ENCODE results near the gene PPP1R11.
A peak's percentile ranks its signal among the peaks of the same experiment; 100 is the strongest.

PPP1R11 gene

DNA sequence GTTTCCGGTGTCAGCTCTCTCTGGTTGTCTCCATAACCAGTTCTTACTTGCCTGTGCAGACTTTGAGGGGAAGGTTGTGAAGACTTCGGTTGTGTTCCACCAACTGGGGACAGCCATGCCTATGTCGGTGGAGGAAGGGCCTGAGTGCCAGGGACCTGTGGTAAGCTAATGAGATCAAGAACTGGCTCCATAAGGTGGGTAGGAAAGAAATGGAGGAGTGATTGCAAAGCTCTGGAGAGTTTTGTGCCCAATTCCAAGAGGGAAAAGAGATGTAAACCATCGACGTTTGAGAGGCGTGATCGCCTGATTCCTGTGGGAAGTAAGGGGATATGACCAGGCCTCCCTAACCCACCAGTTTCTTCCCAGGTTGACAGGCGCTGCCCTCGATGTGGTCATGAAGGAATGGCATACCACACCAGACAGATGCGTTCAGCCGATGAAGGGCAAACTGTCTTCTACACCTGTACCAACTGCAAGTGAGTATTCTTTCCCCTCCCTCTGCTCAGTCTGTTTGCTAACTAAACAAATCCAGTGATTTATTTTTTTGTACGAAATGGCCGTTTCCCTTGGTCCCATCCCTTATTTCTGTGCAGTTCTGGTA is 5.0 kb upstream of the PPP1R11 start:
- peak; percentile 13 for DNase-seq (ENCODE audit: low read depth)

DNA sequence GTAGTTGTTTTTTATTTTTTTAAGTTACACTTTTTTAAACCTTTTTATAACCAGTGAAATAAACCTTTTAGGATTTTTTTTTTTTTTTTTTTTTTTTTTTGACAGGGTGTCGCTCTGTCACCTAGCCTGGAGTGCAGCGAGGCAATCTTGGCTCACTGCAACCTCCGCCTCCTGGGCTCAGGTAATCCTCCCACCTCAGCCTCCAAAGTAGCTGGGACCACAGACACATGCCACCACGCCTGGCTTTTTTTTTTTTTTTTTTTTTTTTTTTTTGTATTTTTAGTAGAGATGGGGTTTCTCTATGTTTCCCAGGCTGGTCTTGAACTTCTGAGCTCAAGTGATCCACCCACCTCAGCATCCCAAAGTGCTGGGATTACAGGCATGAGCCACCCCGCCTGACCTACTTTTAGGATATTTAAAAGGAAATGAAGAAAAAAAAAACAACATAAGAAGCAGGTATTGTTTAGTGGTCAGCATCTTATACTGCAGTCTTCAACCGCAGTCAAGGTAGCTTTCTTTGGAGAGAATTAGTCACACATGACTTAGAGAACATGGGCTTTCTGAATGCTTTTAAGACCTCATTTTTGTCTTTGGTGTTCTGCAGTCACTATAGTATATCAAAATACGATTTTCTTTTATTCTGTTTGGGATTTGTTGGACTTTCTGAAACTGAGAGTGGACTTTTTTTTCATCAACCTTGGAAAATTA is 4.4 kb upstream of the PPP1R11 start:
- DNase-seq (ENCODE audit: low read depth), result no peak

DNA sequence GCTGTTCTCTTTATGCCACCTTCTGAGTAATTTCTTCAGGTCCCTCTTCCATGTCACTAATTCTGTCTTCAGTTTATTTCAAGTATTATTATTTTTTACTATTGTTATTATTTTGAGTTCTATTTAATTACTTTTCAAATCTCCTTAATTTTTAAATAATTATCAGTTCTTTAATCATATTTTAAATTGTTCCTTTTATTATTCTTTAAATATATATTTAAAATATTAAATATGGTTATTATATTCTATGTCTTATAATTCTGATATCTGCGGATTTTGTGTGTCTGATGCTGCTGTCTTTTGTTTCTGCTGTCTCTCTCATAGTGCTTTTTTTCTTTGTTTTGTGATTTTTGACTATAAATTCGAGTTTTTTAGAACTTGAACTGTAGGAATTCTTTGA is 3.7 kb upstream of the PPP1R11 start:
- no peak for DNase-seq (ENCODE audit: low read depth)

- DNase-seq (ENCODE audit: low read depth), result no peak
These were observed 916 bp upstream of the PPP1R11 start for GRCh38 chr6:30066082-30066481.

DNA sequence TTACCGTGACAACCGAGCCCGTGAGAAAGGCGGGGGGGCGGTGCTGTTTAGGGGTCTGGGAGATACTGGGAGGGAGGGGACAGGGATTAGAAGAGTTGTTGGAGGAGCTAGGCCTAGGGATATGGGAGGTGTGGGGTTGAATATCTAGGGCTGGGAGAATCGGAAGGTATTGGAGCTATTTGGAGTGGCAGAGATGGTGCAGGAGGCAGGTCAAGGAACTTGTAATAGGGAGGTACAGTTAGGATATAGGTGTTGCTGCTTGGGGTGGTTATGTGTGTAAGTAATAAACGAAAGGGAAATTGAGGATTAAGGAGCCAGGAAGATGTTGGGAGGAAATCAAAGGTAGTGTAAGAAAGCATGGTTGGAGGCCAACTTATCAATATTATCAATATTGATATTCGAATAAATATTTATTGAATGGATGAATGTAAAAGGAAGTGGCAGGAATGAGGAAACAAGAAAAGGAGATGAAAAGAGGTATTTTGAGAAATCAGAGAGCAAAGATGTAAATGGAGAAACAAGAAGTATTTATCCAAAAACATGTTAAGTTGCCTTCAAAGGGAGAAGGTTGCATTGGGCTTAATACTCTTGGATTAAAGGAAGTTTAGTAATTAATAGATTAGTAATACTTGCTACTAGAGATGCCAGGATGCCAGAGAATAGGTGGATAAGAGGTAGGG is 602 bp downstream of the PPP1R11 start:
- DNase-seq (ENCODE audit: low read depth), result no peak

- no peak for DNase-seq (ENCODE audit: low read depth)
These were observed 4.3 kb downstream of the PPP1R11 start for GRCh38 chr6:30071081-30071818.

DNA sequence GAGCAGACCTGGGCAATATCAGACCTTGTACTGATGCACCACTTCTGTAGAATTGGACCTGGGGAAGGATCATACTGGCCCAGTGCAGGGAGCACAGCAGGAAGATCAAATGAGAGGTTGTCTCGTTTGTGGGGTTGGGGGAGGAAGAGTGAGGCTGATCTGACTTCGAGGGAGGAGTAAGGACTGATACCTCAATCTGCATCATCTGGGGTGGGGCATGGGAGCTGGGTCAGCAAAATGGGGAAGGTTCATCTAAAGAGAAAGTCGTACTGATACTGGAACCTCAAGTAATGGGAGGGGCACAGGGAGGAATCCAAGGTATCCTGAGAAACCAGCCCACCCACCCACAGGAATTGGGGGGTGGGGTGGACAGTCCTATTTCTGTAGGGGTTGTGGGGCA is 4.9 kb downstream of the PPP1R11 start:
- no peak for DNase-seq (ENCODE audit: low read depth)

DNA sequence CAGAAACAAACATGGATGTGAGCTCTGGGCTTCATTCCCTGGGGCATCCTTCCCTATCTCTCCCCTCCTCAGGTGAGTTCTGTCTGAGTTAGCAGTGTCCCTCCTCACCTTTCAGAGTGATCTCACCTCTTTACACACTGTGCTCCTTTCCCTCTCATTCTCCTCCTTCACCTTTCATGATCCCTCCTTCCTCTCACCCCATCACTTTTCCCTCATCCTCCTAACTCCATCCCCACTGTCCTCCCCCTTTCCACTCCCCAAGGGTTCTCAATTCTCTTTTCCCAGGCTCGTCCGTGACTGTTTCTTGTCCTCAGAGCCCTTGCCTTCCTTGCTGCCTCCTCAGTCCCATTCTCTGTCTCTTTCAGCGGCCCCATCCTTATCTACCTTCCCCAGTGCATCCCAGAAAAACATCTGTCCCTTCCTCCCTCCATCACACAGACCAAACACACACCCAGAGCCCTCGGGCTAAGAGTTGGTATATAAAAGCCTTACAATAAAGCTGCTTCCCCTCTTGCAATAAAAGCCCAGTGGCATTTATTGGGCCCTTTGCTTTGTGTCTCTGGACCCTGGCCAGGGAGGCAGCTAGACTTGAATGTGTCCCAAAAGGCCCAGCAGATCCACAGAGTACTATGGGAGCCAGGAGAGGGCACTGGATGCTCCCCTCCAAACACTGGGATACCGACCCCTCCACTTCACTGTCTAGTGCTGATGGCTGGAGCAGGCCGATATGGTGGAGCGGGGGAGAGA is 6.7 kb downstream of the PPP1R11 start:
- no peak for DNase-seq (ENCODE audit: low read depth)

GRCh38 chr6:30074331-30075093 is 7.5 kb downstream of the PPP1R11 start:
- DNase-seq (ENCODE audit: low read depth), result no peak

GRCh38 chr6:30075094-30075789 is 8.2 kb downstream of the PPP1R11 start, which contains the start of gene RNF39:
TSS of gene RNF39 (minus strand) at chr6:30075769. CDS start at chr6:30075585, 184 bp downstream.
- no peak for DNase-seq (ENCODE audit: low read depth)

DNA sequence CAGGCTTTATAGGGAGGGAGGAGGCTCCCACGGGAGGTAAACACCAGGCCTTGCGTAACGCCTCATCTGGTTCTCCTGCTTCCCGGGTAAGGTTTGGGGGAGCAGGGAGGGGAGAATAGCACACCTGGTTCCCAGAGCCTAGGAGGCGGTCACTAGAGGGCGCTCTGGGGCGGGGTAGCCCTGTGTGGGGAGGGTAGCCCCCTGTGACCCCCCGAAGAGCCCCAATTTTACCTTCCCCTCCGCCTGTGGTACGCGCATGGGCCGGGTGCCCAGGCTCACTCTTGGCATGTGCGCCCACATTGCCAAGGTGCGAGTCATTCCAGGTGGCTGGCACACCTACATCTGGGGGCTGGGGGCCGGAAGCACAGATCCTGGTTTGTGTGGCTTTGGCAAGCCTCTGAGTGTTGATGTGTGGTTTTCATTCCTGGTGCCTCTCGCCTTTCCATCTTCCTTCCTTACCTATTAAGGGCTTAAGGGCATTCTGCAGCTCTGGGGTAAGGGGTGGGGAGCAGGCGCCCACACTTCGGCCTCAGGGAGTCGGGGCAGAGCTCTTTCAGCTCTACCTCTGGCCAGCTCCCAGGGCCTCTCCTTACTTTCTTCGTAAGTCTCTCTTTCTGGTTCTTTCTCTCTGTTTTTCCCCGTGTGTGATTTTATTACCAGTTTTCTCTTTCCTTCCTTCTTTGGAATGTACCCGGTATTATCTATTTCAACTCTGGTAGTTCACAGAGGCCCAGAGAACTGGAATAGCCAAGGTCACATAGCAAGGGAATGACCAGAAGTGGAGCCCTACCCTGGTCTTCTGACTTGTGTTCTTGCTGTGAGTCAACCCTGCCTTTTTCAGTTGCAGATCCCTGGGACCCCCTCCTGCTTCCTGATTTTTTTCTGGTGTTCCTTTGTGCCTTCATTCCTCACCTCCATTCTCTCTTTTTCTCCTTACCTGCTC is 9.1 kb downstream of the PPP1R11 start:
- no peak for DNase-seq (ENCODE audit: low read depth)

DNA sequence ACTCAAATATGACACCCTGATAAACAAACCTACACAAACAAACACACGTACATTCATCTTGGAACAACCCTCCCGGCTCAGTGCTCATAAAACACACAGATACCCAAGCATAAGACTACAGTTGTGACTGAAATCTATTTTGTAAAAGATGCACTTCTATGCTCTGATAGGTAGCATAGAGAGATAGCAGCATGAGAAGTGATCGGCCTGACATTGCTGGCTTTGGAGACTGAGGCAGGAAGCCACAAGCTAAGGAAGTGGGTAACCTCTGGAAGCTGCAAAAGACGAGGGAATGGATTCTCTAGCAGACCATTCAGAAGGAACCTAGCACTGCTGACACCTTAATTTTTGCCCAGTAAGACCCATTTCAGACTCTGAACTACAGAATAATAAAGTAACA is 10.2 kb downstream of the PPP1R11 start:
- no peak for DNase-seq (ENCODE audit: low read depth)

DNA sequence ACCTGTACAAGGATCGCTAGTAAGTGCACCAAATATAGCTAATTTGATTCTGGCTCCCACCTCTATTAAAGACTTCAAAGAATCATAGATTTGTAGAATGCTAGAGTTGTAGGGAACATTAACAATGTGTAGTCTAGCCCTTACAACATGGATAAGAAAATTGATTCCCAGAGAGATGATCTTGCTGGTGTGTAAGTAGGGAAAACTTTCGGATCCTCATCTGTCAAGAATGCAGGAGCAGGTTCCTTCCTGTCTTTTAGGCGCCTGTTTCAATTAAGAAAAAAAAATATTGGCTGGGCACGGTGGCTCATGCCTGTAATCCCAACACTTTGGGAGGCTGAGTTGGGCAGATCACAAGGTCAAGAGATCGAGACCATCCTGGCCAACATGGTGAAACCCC is 20.9 kb downstream of the PPP1R11 start:
- DNase-seq (ENCODE audit: low read depth), result no peak

GRCh38 chr6:30091577-30092381 is 24.8 kb downstream of the PPP1R11 start:
- no peak for DNase-seq (ENCODE audit: low read depth)

DNA sequence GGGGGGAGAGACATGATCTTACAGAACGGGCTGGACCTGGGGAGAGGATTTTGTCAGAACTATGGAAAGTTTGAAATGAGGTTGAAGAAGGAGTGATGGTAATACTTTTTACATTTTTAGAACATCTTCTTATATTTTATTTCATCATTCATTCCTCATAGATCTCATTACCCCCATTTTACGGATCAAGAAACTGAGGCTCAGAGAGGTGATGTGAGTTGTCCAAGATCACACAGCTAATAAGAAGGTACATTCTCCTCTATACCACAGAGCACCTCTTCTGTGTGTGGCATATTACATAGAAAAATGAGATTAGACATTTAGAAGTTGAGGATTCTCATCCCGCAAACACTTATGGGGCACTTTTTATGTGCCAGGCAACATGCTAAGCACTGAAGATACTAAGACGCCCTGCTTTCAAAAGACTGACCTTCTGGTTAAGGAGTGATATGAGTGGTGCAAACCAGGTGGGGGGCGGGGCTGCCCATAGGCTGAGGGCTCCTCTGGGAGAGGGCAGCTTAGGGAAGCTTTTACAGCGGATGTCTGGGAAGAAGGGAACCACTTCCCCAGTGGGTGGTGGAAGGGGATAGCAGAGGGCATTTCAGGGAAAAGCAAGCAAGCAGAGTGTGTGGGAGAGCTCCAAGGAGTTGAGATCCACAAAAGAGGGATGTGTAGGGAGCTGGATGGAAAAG is 26.0 kb downstream of the PPP1R11 start:
- DNase-seq (ENCODE audit: low read depth), result no peak

DNA sequence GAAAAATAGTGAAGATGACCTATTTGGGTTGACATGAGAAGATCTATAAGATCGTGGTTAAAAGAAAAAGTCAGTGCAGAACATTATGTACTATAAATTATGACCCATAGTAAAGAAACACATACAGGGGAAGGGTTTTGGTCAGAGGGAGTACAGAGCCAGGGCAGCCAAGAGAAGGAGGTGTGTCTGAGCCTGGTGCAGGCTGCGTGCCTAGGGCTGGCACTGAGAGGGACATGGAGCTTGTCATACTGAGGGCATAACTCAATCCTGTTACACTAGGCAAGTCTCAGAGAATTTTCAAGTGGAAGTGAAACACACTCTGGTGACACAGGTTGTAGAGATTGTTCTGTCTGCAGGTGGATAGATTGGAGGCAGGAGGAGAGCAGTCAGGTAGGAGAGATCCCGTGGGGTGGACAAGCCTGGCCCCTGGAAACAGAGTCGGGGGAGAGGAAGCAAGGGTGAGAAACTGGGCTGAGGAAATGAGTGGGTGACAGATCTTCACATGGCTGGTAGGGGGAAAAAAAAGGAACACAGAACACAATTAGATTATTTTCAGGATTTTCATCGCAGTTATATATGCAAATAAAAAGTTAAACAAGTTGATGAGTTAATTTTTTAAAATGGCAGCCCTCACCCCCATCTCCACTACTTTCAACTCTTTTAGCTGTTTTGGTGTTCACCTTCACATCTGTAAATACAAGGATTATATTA is 27.1 kb downstream of the PPP1R11 start:
- no peak for DNase-seq (ENCODE audit: low read depth)

GRCh38 chr6:30096829-30097228 is 29.8 kb downstream of the PPP1R11 start:
- DNase-seq (ENCODE audit: low read depth), result no peak

All from activated T-helper 1 cell treated with Interleukin-2 at 50 U/mL for 16 hours (primary cell).